HUES6 (cell line): ENCODE measurements around the gene LRRC59.

Experiments
- H3K27ac ChIP-seq: 2 replicates; pipeline ENCODE4 v1.7.0; 2013; ENCODE audit warnings: low read depth, mild to moderate bottlenecking, low read length, inconsistent platforms
- H3K27me3 ChIP-seq: 2 replicates; pipeline ENCODE4 v1.6.1; 2013; ENCODE audit warnings: low read length; ENCODE audit not compliant: control insufficient read depth, insufficient read depth
- H3K36me3 ChIP-seq: 2 replicates; pipeline ENCODE4 v1.6.1; 2013; ENCODE audit warnings: low read length; ENCODE audit not compliant: control insufficient read depth, insufficient read depth
- H3K4me1 ChIP-seq: 2 replicates; pipeline ENCODE4 v1.6.1; 2013; ENCODE audit warnings: low read length; ENCODE audit not compliant: control insufficient read depth, insufficient read depth
- H3K4me3 ChIP-seq: 2 replicates; pipeline ENCODE4 v1.5.1; 2013; ENCODE audit warnings: low read depth, low read length
- H3K9ac ChIP-seq: one replicate; pipeline ENCODE4 v1.6.1; 2013; ENCODE audit warnings: mild to moderate bottlenecking, low read length
- H3K9me3 ChIP-seq: 2 replicates; pipeline ENCODE4 v1.6.1; 2013; ENCODE audit warnings: low read depth, low read length; ENCODE audit not compliant: control insufficient read depth, insufficient read depth

The LRRC59 gene

DNA sequence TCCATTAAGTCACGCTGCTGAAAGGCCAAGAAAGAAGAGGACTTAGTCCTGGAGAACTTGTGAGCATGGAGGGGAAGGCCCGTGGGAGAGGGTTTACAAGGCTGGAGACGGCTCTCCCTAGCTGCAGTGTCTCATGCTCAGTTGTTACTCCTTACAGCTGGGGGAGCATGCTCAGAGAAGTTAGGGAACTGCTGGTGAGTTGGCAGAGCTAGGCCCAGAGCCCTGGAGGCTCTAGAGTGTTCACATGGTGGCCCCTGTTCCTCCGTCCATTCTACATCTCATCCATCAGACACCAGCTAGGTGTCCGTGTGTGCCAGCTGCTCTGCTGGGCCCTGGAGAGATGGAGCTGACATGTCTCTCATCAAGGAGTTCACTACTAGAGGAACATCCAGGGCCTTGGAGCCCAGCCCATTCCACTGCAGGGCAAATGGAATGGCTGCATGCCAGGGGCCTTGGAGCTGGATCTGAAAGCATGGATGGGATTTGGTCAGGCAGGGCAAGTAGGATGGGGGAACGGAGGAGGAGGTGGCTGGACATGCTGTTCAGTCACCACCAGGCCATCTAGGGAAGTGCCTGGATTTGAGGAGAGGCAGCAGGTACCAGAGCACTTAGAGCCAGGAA, 45.1 kb downstream of the LRRC59 start:
- Histone ChIP-seq H3K36me3 (peaks cover 52% of the 10 kb centered on the region), H3K27ac (no peak overlapping the region)

DNA sequence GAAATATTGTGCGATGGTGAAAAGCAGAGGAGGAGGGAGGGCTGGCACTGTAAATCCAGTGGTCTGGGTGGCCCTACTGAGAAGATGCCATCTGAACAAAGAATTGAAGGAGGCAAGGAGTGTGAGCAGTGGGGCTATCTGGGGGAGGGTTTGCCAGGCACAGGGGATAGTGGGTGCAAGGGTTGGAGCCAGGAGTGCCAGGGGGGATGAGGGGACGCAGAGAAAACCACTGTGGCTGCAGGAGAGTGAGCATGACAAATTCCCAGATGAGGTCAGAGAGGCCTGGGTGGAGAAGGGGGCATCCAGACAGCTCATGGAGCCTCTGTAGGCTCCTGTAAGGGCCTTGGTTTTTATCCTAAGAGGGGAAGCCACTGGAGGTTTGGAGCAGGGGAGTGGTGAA, 46.6 kb downstream of the LRRC59 start:
- H3K9me3 ChIP-seq: no peaks in the 10 kb centered on the region
- peaks cover 38% of the 10 kb centered on the region for H3K36me3 ChIP-seq
- no peak overlapping the region for H3K27ac ChIP-seq
- no peaks in the 10 kb centered on the region; the same call in 1 of the 2 replicates for H3K27me3 ChIP-seq
- H3K4me1 ChIP-seq: peaks cover 17% of the 10 kb centered on the region
- no peak overlapping the region for H3K9ac ChIP-seq
- H3K4me3 ChIP-seq: no peak overlapping the region

More for the DNA sequence above, 45.1 kb downstream of the LRRC59 start:
- no peak overlapping the region for H3K4me3 ChIP-seq
- peaks cover 13% of the 10 kb centered on the region for H3K4me1 ChIP-seq
- no peak overlapping the region for H3K9ac ChIP-seq
- no peaks in the 10 kb centered on the region for H3K9me3 ChIP-seq
- H3K27me3 ChIP-seq: no peaks in the 10 kb centered on the region; the same call in 1 of the 2 replicates

DNA sequence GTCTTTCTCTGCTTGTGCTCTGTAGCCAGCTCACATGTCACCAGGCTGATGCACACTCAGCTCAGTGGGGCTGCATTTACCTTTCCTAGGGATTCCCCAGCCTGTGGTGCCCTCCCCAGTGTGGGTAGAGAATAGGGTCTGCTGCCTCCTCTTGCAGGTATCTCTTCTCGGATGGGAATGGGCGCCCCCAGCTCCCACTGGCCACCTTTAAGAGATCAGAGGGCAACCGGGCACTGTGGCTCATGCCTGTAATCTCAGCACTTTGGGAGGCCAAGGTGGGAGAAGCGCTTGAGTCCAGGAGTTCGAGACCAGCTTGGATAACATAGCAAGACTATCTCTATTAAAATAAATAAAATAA, 48.1 kb downstream of the LRRC59 start:
- no peak overlapping the region for H3K9ac ChIP-seq
- H3K36me3 ChIP-seq: peaks cover 23% of the 10 kb centered on the region
- peaks cover 13% of the 10 kb centered on the region for H3K27me3 ChIP-seq
- peaks cover 21% of the 10 kb centered on the region for H3K4me1 ChIP-seq
- H3K27ac ChIP-seq: no peak overlapping the region
- no peak overlapping the region for H3K4me3 ChIP-seq
- H3K9me3 ChIP-seq: no peaks in the 10 kb centered on the region

DNA sequence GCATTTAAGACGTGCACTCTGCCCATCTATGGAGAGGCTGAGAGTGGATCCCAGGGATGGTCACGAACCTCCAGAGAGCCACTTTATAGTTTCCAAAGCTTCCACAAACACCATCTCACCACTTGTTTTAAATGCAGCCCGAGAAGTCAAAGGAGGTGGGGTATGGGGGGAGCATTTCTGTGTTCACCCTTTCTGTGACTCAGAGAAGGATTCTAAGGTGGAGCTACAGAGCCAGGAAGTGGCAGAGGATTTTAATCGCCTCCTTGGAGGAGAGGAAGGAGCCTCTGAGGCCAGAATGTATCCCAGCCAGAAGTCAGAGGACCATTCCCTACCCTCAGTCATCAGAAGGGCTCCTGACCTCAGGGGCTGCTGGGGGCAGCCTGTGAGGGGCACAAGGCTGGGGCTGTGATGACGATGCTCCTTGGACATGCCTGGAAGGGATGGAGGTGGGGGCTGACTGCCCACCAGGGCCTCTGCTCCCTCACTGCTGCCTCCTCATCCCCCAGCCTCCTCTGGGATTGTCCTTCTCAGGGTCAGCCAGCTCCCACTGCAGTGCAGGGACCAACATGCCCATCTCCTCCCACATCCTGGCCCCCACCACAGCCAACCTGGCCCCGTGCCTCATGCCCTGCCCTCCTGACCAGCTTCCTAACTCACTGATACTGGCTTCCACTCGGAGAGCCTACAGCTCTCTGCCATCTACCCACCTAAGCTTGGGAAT, 48.6 kb downstream of the LRRC59 start:
- H3K4me1 ChIP-seq: peaks cover 21% of the 10 kb centered on the region
- H3K9ac ChIP-seq: no peak overlapping the region

DNA sequence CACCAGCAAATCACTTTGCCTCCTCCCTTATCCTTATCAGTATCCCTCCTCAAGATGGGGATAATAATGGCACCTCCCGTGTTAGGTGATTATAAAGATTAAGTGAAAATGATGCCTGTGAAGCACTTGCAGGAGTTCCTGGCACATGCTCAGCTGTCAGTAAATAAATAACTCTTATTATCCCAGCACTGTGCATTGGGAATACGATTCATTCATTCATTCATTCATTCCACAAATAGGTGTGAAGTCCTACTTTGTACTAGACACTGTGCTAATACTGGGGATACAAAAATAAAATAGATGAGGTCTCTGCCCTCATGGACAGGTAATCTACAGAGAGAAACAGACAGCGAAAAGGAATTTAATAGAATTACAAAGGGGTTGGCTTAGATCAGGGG, 49.4 kb downstream of the LRRC59 start:
- Histone ChIP-seq H3K9me3 (no peaks in the 10 kb centered on the region), H3K4me1 (peaks cover 21% of the 10 kb centered on the region), H3K4me3 (peak overlapping the region; percentile 97), H3K9ac (no peak overlapping the region), H3K27ac (no peak overlapping the region), H3K36me3 (peaks cover 11% of the 10 kb centered on the region), H3K27me3 (peaks cover 13% of the 10 kb centered on the region)

More for the DNA sequence above, 48.6 kb downstream of the LRRC59 start:
- no peaks in the 10 kb centered on the region for H3K9me3 ChIP-seq
- peaks cover 17% of the 10 kb centered on the region for H3K36me3 ChIP-seq
- no peak overlapping the region for H3K4me3 ChIP-seq
- H3K27me3 ChIP-seq: peaks cover 13% of the 10 kb centered on the region
- H3K27ac ChIP-seq: no peak overlapping the region

DNA sequence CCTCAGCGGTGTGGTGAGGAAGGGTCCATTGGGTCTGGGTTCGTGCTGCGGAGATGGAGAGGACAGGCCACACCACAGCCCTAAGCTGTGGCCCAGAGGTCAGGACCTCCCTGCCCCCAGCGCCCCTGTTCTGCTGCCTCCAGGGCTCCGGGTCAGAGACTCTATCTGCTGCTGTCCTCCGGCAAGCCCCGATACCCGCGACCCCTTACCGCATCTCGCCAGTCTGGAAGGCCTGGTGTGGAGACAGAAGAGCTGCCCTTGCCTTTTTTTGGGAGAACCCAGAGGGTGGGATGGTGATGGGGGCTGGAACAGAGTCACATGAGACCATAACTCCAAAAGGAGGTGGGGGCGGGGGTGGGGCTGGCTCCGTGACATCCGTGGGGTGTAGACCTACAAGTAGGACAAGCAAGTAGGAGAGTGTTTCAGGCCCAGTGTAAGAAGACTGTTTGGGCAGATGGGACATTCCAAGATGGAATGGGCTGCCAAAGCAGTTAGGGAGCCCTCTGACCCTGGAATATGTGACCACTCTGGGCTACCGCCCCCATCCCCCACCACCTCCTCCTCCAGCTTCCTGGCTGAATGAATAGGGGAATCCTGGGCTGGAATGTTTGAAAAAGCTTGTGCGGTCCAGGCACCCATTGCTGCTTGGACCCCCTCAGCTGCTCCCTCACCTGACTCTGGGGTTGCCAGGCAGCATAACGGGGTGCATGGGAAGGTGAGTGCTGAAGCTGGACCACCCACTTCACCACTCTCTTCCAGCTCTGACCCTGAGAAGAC, 50.0 kb downstream of the LRRC59 start:
- peak overlapping the region; percentile 97 for H3K4me3 ChIP-seq
- no peaks in the 10 kb centered on the region for H3K9me3 ChIP-seq
- H3K27me3 ChIP-seq: peaks cover 13% of the 10 kb centered on the region
- no peak overlapping the region for H3K27ac ChIP-seq
- peaks cover 21% of the 10 kb centered on the region for H3K4me1 ChIP-seq
- peak overlapping the region; percentile 68 for H3K9ac ChIP-seq
- peaks cover 5% of the 10 kb centered on the region; the same call in 1 of the 2 replicates for H3K36me3 ChIP-seq

DNA sequence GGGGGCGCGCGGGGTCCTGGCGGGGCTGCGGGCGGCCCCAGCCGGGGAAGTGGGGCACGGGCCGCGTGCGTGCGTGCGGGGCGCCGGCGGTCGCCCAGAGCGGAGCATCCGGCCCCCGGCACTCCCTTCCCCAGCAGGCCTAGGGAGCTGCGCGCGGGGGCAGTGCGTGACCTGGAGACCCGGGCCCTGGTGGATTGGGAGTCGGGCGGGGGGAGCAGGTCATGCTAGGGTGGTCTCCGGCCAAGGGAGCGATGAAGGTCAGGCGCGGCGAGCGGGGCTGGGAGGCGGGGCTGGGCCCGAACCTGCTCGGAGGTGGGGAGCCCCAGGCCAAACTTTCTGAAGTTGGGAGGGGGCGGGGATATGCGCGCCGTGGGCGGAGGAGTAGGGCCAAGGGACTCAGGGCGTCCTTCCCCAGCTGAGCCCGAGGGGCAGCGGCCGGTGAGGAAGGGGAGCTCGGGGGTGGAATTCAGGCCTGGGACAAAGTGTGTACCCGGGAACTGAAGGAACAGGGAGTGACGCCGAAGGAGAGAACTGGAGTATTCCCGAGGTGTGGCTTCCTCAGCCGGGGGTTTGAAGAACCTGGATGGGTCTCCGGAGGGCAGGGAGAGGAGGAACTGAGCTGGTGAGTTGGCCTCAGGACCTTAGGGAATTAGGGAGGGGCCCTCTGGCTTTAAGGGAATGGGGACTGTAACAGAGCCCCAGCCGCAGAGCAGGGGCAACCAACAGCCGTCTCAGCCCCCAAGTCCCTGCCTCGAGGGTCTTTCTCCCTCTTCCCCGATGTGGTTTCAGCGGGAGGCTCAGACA, 50.8 kb downstream of the LRRC59 start:
- Histone ChIP-seq H3K36me3 (no peaks in the 10 kb centered on the region), H3K9ac (peak overlapping the region; percentile 68), H3K9me3 (peaks cover 2% of the 10 kb centered on the region; the same call in 1 of the 2 replicates), H3K4me3 (peak overlapping the region; percentile 97), H3K27me3 (peaks cover 13% of the 10 kb centered on the region), H3K27ac (peak overlapping the region; percentile 35; the same call in 1 of the 2 replicates), H3K4me1 (peaks cover 21% of the 10 kb centered on the region)

DNA sequence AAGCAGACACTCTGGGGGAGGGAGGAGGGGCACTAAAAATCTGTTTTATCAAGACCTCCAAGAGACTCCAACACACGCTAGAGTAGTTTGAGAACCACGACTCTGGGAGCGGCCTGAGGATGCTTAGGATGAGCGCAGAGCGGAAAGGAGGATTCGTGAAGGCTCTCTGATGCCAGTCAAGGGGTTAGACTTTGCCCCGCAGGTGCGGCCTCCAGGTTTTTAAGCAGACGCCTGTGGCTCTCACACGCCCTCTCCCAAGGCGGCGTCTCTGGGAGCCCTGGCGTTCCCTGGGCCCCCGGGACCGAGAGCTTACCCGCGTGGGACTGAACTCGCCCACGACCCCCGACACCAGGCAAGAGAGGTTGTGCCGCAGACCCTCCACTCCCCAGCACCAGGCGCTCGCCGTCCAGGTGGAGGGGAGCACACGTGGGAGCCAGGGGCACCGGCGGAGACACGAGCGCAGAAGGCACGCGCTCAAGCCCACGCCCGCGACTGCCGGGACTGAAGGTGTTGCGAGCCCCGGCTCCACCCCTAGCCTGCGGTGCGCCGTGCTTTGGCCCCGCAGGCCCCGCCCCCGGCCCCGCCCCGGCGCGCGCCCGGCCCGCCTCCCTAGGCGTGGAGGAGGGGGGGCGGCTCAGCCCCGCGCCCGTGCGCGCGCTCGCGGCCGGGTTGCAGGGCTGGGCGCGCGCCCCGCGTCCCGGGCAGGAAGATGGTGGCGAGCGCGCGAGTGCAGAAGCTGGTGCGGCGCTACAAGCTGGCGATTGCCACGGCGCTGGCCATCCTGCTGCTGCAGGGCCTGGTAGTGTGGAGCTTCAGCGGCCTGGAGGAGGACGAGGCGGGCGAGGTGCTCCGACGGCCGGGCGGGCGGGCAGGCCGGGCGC, 51.7 kb downstream of the LRRC59 start, which contains the start of gene XYLT2:
TSS of gene XYLT2 (plus strand) at position 695 of the 881 bp plus-strand sequence. CDS start at position 710, 15 bp downstream.
- H3K9me3 ChIP-seq: peaks cover 2% of the 10 kb centered on the region; the same call in 1 of the 2 replicates

DNA sequence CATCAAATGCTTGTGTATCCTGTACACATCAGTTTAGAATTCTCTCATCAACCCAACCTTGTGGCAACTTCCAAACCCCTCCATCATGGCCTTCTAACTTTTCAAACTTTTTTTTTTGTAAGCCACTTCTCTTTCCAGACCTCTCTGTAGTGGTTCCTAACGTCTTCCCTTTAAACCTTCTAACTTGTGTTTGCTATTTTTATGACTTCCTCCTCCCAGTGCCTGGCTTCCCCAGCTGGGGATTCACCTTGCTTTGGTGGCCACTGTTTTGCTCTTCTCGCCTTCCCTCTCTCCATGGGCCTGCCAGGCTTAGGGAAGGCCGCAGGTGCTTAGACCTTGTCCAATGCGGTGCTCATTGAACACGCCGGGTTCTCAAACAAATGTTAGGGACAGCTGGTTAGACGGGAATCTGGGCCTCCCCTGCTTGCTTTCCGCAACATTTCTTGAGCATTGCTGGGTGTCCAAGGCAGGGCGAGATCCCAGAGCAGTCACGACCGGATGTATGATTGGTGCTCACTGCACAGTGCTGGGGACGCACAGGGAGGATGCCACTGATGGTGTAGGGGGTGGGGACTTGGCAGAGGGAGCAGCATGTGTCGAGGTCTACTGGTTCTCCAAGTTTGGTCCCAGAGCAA, 52.5 kb downstream of the LRRC59 start:
- Histone ChIP-seq H3K9ac (no peak overlapping the region), H3K4me3 (peak overlapping the region; percentile 95; the same call in 1 of the 2 replicates), H3K4me1 (peaks cover 21% of the 10 kb centered on the region)

More for the DNA sequence above, 51.7 kb downstream of the LRRC59 start, which contains the start of gene XYLT2:
- H3K4me3 ChIP-seq: peak within 1 kb of the TSS; percentile 97
- peak within 1 kb of the TSS; percentile 35; the same call in 1 of the 2 replicates for H3K27ac ChIP-seq
- no peaks in the 10 kb centered on the region for H3K36me3 ChIP-seq
- peaks cover 21% of the 10 kb centered on the region for H3K4me1 ChIP-seq
- H3K9ac ChIP-seq: peak within 1 kb of the TSS; percentile 68
- peaks cover 13% of the 10 kb centered on the region for H3K27me3 ChIP-seq

More for the DNA sequence above, 52.5 kb downstream of the LRRC59 start:
- Histone ChIP-seq H3K27me3 (peaks cover 13% of the 10 kb centered on the region), H3K27ac (no peak overlapping the region), H3K9me3 (peaks cover 2% of the 10 kb centered on the region; the same call in 1 of the 2 replicates), H3K36me3 (no peaks in the 10 kb centered on the region)
